Measurements from ENCODE around the gene NCOA7.

NCOA7 gene

DNA sequence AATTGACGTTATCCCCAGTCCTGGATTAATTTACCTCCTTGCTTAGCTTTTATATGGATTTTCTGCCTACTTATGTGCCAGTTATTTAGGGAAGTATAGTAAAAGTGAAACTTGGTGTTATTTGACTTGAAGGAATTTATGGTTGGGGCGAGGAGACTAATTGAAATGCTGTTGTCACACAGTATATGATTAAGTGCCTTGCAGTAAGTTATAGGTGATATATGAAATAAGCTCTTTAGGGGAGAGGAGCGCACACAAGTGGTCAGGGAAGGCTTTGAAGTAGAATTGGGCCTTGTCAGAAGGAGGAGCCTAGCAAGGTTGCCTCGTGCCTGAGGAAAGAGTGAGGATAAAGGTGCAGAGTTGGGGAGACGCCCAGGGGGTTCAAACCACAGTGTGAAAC is 20.5 kb downstream of the NCOA7 start:
- DNase-seq (ENCODE audit: low read depth in 2 of 2), result no peak

DNA sequence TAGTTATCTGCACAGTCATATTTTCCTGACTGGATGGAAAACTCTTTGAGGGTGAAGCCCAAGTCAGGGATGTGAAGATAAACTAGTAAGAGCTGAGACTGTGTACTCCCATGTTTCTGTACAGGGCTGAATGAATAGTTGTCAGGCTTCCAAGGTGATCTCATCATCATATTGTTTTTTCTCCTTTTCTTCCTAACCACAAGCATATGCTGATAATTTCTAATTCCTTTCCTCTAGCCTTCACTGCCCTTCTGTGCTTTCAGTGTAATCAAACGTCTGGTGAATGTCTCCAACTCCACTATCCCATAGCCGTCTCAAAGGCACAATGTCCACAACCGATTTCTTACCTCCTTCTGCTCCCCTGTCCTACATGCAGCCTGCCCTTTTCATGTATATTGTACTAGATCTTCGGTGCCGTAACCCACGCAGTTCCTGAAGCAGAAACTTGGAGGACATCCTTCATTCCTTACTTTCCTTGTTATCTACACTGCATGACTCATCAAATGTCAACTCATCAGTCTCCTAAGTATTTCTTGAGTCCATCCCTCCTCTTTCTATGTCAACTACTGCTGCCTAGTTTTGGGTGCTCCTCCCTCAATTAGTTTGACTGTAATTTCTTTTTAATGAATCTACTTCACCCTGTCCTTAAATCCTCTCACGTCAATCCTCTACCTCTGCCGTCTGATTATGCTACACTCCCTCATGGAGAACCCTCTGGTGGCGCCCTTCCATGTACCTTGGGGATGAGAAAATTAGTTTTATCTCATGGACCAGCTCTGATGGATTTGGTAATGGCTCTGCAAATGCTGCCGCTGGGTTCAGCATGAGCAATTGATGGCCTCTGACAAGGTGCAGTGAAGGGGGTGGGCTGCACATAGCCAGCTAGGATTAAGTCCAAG is 21.9 kb downstream of the NCOA7 start:
- no peak for DNase-seq (ENCODE audit: low read depth in 2 of 2)

DNA sequence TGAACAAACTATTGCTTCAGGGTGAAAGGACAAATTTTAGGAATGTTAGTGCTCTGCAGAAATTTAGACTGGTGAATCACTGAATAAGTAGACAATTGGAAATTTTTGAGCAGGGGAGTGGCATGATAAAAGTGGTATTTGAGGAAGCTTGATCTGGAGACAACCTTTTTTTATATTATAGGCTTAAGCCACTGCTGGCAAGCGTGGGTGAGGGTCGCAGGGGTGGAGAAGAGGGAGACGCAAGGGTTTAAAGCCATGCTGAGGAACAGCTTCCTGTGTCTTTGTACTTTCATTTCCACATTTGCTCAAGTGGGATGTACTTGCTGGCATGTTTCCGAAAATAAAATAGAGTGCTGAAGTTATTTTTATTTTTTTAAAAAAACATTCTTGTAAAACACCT is 23.7 kb downstream of the NCOA7 start:
- no peak for DNase-seq (ENCODE audit: low read depth in 2 of 2)

DNA sequence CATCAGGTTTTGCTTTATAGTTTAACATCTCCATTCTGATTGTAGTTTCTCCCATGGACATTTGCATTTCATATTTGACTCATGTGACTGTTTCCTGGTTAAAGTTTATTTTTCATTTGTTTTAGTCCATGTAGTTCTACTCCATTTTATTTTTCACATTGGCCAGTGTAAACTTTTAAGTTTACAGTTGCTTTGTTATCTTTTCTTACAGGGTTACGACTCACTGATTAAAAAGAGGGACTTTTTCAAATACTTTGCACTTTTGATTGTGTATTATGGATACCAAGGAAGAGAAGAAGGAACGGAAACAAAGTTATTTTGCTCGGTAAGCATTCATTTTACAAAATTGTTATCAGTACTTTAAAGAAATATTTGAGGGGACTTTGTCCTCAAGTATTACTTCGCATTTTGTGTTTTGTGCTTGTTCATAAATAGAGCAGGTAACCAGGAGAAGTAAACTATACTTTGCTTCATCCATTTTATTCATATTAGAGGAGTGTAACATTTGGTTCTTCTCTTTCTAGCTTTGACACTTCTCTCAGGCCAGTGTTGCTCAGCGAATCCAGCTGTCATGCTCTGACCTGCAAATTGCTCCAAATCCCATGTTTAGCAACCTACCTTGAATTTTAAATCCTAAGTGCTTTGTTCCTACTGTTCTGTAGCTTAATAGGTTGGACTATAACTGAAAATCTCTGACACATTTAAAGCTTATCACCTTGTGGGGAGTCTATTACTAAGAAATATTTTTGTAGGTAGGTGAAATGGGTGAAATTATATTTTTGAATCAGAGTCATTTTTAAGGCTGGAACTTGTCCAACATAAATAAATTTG is 24.5 kb downstream of the NCOA7 start:
- no peak for DNase-seq (ENCODE audit: low read depth in 2 of 2)

DNA sequence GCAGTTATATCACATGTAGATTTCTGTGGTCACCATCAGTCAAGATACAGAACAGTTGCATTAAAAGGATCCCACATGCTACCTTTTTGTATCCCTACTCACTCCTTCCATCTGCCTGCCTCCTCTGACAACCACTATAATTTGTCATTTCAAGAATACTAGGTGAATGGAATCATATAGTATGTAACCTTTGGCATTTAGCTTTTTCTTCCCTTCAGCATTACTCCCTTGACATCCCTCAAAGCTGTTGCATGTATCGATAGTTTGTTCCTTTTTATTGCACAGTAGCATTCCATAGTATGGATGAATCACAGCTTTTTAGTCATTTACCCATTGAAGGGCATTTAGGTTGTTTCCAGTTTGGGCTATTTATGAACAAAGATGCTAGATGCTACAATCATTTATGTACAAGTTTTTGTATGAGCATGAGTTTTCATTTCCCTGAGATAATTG is 26.1 kb downstream of the NCOA7 start:
- DNase-seq (ENCODE audit: low read depth in 2 of 2), result no peak

DNA sequence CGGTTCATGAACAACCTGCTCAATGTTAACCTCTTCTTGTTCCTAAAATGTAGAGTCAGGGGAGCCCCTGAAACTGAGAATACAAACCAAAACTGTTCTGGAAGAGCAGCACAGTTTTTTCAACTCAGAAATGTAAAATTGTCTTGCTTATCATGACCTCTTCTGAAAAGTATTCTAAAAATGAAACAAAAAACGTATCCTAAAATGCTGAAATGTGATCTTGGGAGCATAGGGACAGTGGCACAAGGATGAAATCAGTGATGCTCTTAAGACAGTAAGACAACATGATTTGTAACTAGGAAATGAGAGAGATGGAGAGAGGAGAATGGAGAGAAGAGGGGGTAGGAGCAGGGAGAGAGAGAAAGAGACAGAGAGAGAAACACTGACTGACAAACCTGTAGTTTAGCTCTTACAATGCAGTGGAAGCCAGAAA is 27.5 kb downstream of the NCOA7 start:
- no peak for DNase-seq (ENCODE audit: low read depth in 2 of 2)

DNA sequence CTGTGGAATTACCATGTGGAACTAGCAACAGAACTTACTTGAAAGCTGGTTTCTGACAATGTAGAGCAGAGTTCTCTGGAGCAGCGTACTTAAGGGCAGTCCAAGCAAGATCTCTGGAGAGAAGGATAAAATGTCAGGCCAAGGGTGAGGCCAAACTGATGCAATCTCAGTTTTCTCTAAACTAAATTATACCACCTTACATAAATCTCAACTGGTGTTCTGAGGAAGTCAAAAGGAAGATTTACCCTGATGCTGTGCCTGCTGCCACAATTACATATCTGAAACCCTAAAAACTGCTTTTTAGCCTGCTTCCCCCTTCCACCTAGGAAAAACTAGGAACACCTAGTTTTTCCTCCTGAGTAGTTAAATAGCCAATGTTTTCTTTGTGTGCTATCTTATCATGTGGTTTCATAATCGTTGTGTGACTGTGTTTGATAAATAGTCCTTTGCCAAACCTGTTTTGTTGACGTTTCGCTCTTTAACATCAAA is 28.1 kb downstream of the NCOA7 start:
- DNase-seq (ENCODE audit: low read depth in 2 of 2), result no peak

DNA sequence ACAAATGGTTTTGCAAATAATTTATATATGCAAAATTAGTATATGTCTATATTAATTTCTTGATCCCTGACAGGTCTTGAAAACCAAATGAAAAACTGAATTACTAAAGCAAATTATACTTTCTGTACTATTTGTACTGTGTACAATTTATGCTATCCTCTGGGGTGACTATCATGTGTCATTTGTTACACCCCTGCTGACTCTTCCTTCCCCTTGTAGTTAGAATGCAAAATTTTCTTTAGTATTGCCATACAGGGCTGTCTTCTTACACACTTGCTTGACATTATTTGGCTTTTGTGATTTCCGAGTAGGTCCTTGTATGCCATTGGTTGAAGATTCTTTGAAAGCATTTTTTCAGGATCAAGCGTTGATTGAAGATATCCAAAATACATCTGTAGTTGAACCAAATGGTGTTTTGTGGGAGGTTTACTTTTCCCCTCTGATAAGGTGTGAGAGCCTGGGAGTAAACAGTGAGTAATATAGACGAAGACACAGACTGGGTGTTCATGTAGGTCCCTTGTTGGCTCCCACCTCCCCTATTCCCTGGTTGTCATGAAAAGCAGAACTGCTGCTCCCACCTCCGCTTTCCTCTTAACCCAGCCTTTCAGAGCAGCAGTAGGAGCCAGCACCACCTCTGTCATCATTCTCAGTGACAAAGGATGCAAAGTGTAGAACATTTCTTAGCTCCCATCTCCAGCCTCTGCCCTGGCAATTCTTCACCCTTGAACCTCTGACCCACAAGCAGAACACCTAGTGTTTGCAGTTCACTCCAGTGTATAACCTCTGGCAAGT is 29.0 kb downstream of the NCOA7 start:
- DNase-seq (ENCODE audit: low read depth in 2 of 2), result no peak

DNA sequence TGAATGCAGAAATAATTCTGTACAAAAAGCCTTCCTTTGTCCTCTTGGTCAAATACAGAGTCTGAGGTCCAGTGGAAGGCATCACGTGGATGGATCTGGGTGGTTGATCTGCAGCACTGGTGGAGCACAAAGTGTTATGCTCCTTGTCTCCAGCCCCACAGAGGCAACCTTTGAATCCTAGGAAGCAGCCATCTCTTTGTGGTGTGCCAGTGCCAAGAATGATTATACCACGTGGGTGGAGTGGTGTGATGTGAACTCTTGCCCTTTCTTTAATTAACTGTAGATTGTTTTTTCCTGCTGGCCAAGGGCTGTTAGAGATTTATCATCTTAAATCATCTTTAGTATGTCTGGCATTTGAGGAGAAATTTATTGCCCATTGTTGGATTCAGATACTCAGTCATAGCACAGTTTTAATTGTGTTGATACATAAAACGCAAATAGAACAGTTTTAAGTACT is 31.1 kb downstream of the NCOA7 start:
- DNase-seq (ENCODE audit: low read depth in 2 of 2), result no peak

DNA sequence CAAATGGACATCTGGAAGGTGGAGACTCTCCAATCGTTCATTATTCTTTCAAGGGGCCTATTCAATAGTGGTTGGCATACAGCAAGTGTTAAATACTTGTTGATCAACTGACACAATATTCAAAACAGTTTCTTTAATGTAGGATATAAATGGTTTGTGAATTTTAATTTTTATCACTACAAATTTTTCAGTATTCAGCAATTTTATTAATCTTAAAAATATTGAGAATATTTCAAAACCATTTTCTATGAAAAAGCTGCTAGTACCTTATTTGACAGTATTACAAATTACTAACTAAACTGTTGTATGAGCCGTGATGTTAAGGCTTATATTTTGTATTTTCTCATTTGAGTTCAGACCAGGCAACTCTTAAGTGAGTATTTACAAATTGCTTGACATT is 32.4 kb downstream of the NCOA7 start:
- DNase-seq (ENCODE audit: low read depth in 2 of 2), result no peak

DNA sequence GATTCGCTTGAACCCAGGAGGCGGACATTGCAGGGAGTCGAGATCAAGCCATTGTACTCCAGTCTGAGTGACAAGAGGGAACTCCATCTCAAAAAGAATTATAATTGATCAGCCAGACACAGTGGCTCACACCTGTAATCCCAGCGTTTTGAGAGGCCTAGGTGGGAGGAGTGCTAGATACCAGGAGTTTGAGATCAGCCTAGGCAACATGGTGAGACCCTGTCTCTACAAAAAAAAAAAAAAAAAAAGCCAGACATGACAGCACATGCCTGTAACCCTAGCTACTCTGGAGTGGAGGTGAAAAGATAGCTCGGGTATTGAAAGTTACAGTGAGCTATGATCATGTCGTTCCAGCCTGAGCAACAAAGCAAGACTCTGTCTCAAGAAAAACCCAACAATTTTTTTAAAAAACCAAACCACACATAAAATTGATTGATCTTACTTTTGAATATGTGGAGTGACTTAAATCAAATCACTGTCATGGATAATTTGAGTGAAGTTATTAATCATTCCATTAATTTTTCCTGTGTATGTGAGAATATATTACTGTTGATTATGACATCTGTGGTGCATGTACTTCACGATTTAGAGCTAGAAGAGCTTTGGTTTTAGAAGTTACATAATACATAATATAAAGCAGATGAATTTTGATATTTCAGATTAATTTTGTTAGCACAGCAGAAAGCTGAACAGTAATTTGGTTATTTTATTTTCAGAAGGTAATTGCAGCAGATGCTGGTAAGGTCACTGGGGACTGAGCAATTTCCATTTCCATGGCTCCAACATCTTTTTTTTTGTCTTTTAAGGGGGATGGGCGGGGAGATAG is 34.4 kb downstream of the NCOA7 start:
- DNase-seq (ENCODE audit: low read depth in 2 of 2), result no peak

DNA sequence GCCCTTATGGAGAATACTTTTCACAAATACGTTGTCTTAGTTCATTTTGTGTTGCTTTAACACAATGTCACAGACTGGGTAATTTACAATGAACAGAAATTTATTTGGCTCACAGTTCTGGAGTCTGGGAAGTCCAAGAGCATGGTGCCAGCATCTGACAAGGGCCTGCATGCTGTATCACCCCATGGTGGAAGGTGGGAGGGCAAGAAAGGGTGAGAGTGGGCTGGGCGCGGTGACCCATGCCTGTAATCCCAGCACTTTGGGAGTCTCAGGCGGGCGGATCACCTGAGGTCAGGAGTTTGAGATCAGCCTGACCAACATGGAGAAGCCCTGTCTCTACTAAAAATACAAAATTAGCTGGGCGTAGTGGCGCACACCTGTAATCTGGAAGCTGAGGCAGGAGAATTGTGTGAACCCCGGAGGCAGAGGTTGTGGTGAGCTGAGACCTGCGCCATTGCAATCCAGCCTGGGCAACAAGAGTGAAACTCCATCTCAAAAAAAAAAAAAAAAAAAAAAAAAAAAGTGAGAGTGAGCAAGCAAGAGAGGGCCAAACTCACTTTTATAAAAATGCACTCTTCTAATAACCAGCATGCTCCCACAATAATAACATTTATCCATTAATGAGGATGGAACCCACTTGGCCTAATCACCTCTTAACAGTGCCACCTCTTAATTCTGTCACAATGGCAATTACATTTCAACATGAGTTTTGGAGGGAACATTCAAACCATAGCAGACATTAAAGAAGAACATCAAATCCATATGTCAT is 36.1 kb downstream of the NCOA7 start:
- no peak for DNase-seq (ENCODE audit: low read depth in 2 of 2)

DNA sequence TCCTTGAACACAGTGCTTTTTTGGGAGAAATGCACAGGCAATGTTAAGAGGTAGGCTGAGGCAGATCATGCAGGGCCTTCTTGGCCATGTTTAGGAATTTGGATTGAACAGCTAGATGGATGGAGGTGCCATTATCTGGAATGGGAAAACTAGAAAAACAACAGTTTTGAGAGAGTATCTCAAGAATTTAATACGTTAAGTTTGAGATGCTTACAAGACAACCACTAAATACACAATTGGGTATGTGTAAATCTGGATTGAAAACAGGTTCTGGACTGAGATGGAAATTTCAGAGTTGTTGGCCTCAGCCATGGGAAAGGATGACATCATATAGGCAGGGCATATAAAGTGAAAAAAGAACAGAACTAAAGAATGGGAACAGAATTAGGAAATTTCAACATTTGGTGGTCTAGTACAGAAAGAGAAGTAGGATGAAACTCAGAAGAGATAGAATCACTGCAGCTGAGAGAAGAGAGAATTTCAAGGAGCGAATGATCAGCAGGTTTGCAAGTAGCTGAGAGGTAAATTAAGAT is 37.1 kb downstream of the NCOA7 start:
- no peak for DNase-seq (ENCODE audit: low read depth in 2 of 2)

DNA sequence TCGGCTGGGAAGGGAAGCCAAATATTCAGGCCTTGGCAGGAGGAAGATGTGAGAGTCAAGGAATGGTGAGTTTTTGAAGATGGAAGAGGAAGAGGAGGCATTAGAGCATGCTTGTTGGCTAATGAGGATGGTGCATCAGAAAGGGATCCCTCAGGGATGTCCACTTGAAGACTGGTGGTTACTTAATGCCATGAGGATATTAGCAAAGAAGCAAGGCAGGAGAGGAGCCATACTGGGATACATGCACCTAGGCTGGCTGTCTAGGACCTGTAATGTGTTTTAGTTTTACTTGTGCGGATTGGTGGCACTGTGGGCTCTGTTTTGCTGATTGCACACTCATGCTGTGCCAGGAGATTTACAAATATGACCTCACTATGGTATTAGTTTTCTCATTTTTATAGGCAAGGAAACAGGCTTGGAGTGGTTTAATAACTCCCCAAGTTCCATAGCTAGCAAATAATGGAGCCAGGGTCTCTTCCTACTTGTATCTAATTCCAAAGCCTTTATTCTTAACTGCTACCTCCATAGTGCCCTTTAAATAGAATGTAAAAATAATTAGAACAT is 37.8 kb downstream of the NCOA7 start:
- no peak for DNase-seq (ENCODE audit: low read depth in 2 of 2)

DNA sequence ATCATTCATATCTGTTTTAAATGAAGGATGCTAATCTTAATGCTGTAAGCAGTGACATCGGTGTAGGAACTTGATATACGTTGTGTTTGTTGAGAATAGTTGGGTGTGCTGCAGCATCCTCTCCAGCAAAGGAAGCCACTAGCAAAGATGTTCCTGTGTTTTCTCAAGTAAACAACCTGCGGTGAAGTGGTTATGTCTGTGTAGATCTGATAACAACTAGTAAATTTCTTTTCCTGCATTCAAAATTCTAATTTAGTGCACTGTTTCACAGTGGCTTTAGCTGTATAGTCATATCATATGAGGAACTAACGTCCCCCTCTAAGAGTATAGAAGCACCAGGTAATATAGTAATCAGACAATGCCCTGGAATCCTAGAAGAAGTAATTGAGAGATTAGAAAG is 38.7 kb downstream of the NCOA7 start:
- DNase-seq (ENCODE audit: low read depth in 2 of 2), result no peak

DNA sequence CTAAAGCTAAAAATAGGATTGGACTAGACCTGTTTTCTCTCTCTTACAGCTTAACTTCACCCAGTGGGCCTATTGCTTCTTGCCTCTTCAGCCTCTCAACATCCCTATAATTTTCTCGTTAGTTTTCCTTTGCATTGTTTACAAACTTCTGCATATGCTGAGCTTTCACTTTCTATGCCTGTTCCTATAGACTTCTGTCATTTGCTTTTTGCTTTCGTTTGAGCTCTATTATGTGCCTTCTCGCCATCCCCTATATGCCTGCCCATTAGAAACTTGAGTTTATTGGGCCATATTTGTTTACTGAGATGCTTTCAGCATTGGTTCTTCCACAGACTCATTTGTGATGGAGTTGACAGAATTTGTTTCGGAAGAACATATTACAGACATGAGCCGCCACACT is 40.9 kb downstream of the NCOA7 start:
- no peak for DNase-seq (ENCODE audit: low read depth in 2 of 2)

DNA sequence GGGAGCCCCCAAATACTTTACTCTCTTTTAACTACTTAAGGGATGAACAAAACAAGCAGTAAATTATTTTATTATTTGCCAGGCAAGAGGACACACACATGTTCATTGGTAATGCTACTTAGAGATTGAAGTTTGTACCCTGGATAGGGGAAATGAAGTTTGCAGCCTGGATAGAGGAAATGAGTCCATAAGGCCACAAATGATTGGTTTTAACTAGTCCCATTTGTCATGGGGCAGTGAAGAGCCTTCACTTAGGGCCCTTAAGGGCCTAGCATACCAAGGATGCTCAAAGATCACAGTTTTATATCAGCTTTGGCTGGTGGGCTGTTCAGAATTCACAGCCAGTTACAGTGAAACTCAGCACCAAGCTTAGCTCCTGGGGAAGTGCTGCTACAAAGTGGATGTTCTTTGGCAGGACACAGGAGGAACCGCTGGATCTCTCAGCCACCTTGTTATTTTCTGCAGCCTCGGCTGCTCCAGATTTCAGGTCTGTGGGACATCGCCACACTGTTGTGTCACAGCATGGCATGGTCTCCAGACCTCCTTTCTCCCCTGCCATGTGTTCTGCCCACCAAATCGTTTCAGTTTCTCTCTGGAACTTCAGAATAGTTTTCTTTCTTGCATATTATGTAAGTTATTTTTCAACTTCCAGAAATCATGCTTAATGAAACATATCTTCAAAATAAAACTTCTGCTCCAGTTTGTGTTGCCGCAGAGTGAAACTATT is 41.8 kb downstream of the NCOA7 start:
- no peak for DNase-seq (ENCODE audit: low read depth in 2 of 2)

DNA sequence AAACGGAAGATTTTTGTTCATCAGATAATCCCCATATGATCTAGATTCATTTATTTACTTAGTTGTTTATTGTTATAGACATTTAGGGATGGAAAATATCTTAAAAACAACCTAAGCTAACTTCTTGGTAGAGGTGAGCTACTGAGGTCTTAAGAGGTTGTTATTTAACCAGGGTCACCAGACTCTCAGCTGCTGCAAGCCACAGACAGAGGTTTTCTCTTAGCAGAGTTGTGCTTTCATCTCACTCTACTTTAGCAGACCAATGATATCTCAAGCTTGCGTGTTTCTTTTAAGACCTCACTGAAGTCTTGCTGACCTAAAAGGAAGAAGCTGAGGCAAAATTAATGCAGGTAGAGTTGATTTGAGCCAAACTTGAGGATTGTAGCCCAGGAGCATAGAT is 43.6 kb downstream of the NCOA7 start:
- no peak for DNase-seq (ENCODE audit: low read depth in 2 of 2)

DNA sequence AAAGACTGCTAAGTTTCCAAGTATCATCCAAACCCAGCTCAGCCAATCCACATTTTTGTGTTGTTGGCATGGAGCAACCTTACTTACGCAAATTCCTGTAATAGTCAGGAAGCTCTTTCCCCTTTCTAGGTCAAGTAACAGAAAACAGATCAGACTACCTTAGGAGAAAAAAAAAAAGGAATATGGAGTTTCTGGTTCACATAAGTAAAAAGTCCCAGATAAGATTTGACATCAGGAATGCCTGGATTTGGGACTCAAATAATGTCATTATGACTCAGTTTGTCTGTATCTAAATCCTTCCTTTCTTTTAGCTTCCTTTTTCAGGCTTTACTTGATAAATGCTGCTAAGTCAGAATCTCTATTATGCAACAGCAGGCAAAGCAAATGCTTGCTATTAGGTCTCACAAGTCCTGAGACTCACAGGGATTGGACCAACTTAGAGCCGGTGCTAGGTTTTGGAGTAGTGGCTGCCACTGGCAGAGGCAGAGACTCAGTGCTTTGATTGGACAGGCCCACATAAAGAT is 44.5 kb downstream of the NCOA7 start:
- DNase-seq (ENCODE audit: low read depth in 2 of 2), result no peak
